Measurements from ENCODE around the gene SRRM1.
"Not testable (repeated sequence)": the region's sequence is repeated elsewhere in the genome, so short reads cannot be mapped to it uniquely, and the experiment has no call there.

SRRM1 gene

GRCh38 chr1:24713736-24714135, 70.6 kb downstream of the SRRM1 start:
- no peak for DNase-seq (ENCODE audit: low read depth in 2 of 2, low spot score in 1 of 2)

GRCh38 chr1:24714859-24715520, 71.9 kb downstream of the SRRM1 start:
- DNase-seq (ENCODE audit: low read depth in 2 of 2, low spot score in 1 of 2) = no peak

- no peak for DNase-seq (ENCODE audit: low read depth in 2 of 2, low spot score in 1 of 2)
Observed at GRCh38 chr1:24715658-24716057, 72.6 kb downstream of the SRRM1 start.

GRCh38 chr1:24717887-24718650, 75.0 kb downstream of the SRRM1 start:
- DNase-seq (ENCODE audit: low read depth in 2 of 2, low spot score in 1 of 2) = no peak

- no peak for DNase-seq (ENCODE audit: low read depth in 2 of 2, low spot score in 1 of 2)
Observed at GRCh38 chr1:24720152-24720551, 77.0 kb downstream of the SRRM1 start.

GRCh38 chr1:24721533-24721932, 78.4 kb downstream of the SRRM1 start:
- DNase-seq (ENCODE audit: low read depth in 2 of 2, low spot score in 1 of 2) = no peak

- not testable (repeated sequence) for DNase-seq (ENCODE audit: low read depth in 2 of 2, low spot score in 1 of 2)
Observed at GRCh38 chr1:24722073-24723035, 79.3 kb downstream of the SRRM1 start.
